Superior temporal gyrus (tissue), 1 donor: ENCODE measurements around the gene PNPLA1.
A peak's percentile ranks its signal among the peaks of the same experiment; 100 is the strongest.

Experiments
- DNase-seq: peaks from one replicate; pipeline ENCODE4 v3.0.0-alpha.2; 2016; ENCODE audit errors: extremely low spot score

The PNPLA1 gene

GRCh38 chr6:36314221-36315014 lies 44.6 kb downstream of the PNPLA1 start:
- DNase-seq = no peak

- no peak for DNase-seq
Measured at GRCh38 chr6:36315921-36316320, 46.1 kb downstream of the PNPLA1 start.

GRCh38 chr6:36317623-36318022 lies 47.8 kb downstream of the PNPLA1 start:
- no peak for DNase-seq

- no peak for DNase-seq
Measured at GRCh38 chr6:36318690-36319435, 49.0 kb downstream of the PNPLA1 start.

GRCh38 chr6:36319436-36319762 lies 49.5 kb downstream of the PNPLA1 start:
- DNase-seq = no peak

GRCh38 chr6:36319821-36320220 lies 50.0 kb downstream of the PNPLA1 start:
- no peak for DNase-seq

- no peak for DNase-seq
Measured at GRCh38 chr6:36320475-36320874, 50.6 kb downstream of the PNPLA1 start.

GRCh38 chr6:36322591-36322990 lies 52.7 kb downstream of the PNPLA1 start:
- DNase-seq = no peak

GRCh38 chr6:36323062-36323461 lies 53.2 kb downstream of the PNPLA1 start:
- DNase-seq = no peak

- DNase-seq = no peak
Measured at GRCh38 chr6:36324191-36324590, 54.3 kb downstream of the PNPLA1 start.

GRCh38 chr6:36324715-36325114 lies 54.9 kb downstream of the PNPLA1 start:
- DNase-seq = no peak

GRCh38 chr6:36326356-36326995 lies 56.6 kb downstream of the PNPLA1 start:
- DNase-seq = peak; percentile 45

GRCh38 chr6:36327226-36327918 lies 57.5 kb downstream of the PNPLA1 start:
- peak; percentile 40 for DNase-seq

- DNase-seq = no peak
Measured at GRCh38 chr6:36327919-36328236, 58.0 kb downstream of the PNPLA1 start.

- DNase-seq = no peak
Measured at GRCh38 chr6:36328600-36328999, 58.7 kb downstream of the PNPLA1 start.

- no peak for DNase-seq
Measured at GRCh38 chr6:36329798-36330291, 60.0 kb downstream of the PNPLA1 start.

- no peak for DNase-seq
Measured at GRCh38 chr6:36330366-36330765, 60.5 kb downstream of the PNPLA1 start.

- no peak for DNase-seq
Measured at GRCh38 chr6:36331381-36331780, 61.5 kb downstream of the PNPLA1 start.

- peak; percentile 43 for DNase-seq
Measured at GRCh38 chr6:36333171-36333895, 63.5 kb downstream of the PNPLA1 start.

- DNase-seq = peak; percentile 65
Measured at GRCh38 chr6:36333931-36334725, 64.3 kb downstream of the PNPLA1 start.
